ENCODE results near the gene PPP1R3F.

- TF ChIP-seq CTCF (IDR thresholded peaks at IDR 0.05 in 2 of 3, conservative IDR thresholded peaks at IDR 0.05 in 1 of 3; ENCODE audit: borderline replicate concordance in 1 of 3, insufficient read depth in 1 of 3, low read depth in 2 of 3, low read length in 2 of 3): no peak
- no peak for TF ChIP-seq POLR2A (IDR thresholded peaks at IDR 0.05; ENCODE audit: borderline replicate concordance, extremely low read depth, insufficient read depth, insufficient read length)
These were observed 20.0 kb upstream of the PPP1R3F start for GRCh38 chrX:49249616-49250015.

All from HCT116 (cell line).